Ishikawa (cell line): ENCODE results near the gene HNRNPM.

Source experiments
- TAF1 ChIP-seq: IDR thresholded peaks from 2 replicates; pipeline ENCODE4 v1.6.1; 2012; ENCODE audit warnings: low read depth, mild to moderate bottlenecking
- YY1 ChIP-seq: IDR thresholded peaks from 2 replicates; pipeline ENCODE4 v1.6.1; 2012; ENCODE audit warnings: low read depth
- TF ChIP-seq, protein P1 (sequence below): IDR thresholded peaks from 2 replicates; pipeline ENCODE4 v1.6.1; 2012; ENCODE audit warnings: low read depth, mild to moderate bottlenecking

GRCh38 chr19:8413629-8413995 lies 31.2 kb upstream of the HNRNPM start:
- TF ChIP-seq YY1 = no peak
- TF ChIP-seq, protein P1, sequence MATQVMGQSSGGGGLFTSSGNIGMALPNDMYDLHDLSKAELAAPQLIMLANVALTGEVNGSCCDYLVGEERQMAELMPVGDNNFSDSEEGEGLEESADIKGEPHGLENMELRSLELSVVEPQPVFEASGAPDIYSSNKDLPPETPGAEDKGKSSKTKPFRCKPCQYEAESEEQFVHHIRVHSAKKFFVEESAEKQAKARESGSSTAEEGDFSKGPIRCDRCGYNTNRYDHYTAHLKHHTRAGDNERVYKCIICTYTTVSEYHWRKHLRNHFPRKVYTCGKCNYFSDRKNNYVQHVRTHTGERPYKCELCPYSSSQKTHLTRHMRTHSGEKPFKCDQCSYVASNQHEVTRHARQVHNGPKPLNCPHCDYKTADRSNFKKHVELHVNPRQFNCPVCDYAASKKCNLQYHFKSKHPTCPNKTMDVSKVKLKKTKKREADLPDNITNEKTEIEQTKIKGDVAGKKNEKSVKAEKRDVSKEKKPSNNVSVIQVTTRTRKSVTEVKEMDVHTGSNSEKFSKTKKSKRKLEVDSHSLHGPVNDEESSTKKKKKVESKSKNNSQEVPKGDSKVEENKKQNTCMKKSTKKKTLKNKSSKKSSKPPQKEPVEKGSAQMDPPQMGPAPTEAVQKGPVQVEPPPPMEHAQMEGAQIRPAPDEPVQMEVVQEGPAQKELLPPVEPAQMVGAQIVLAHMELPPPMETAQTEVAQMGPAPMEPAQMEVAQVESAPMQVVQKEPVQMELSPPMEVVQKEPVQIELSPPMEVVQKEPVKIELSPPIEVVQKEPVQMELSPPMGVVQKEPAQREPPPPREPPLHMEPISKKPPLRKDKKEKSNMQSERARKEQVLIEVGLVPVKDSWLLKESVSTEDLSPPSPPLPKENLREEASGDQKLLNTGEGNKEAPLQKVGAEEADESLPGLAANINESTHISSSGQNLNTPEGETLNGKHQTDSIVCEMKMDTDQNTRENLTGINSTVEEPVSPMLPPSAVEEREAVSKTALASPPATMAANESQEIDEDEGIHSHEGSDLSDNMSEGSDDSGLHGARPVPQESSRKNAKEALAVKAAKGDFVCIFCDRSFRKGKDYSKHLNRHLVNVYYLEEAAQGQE = no peak
- no peak for TF ChIP-seq TAF1
